ENCODE results near the gene PLEKHA5. TPM values are rescaled to one million over a fixed set of nuclear protein-coding genes. Genes with fewer than 3 reads are reported as not detected.

PLEKHA5 gene
- total RNA-seq, 4 donors from 2014 or later = 25.8 to 65.5 (median 34.1) TPM

- TF ChIP-seq POLR2AphosphoS5 (IDR thresholded peaks at IDR 0.05) = no peak
- TF ChIP-seq CTCF (IDR thresholded peaks at IDR 0.05) = no peak
- TF ChIP-seq POLR2A (IDR thresholded peaks at IDR 0.05) = no peak
- no peak for TF ChIP-seq EP300 (IDR thresholded peaks at IDR 0.05)
- no peaks in the 10 kb centered on the region for H3K36me3 ChIP-seq
- no peak overlapping the region for H3K4me3 ChIP-seq
- no peak for DNase-seq (ENCODE audit: low spot score in 2 of 2)
- H3K27me3 ChIP-seq = no peaks in the 10 kb centered on the region
- no peak overlapping the region for H3K27ac ChIP-seq
- H3K4me1 ChIP-seq = peaks cover 8% of the 10 kb centered on the region
- no peaks in the 10 kb centered on the region for H3K9me3 ChIP-seq
Observed at GRCh38 chr12:19244312-19244711, 114.8 kb downstream of the PLEKHA5 start.

DNA sequence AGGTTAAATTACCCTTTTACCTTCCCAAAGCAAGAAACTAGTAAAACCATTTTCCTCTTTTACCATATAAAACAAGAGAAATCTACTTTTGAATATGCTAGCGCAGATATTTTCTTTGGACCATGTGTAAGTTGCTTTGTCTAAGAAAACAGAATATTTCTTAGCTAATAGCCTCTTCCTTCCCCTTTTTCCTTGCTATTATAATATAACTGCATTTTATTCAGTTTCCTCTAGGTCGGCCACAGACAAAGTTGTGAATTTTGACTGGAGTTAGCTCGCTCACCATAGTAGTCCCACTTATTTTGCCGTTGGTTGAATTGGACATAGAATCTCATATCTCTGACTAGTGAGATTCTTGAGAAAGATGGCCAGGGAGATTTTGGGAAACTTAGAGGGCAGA, 115.6 kb downstream of the PLEKHA5 start:
- H3K27ac ChIP-seq = no peak overlapping the region
- 87% methylated on average over 4 of the region's 4 CpGs for WGBS
- H3K4me3 ChIP-seq = no peak overlapping the region
- H3K36me3 ChIP-seq = no peaks in the 10 kb centered on the region
- TF ChIP-seq POLR2A (IDR thresholded peaks at IDR 0.05) (no peak), EP300 (IDR thresholded peaks at IDR 0.05) (no peak), CTCF (IDR thresholded peaks at IDR 0.05) (no peak), POLR2AphosphoS5 (IDR thresholded peaks at IDR 0.05) (no peak)
- no peaks in the 10 kb centered on the region for H3K9me3 ChIP-seq
- H3K4me1 ChIP-seq = peaks cover 8% of the 10 kb centered on the region
- no peak for DNase-seq (ENCODE audit: low spot score in 2 of 2)
- no peaks in the 10 kb centered on the region for H3K27me3 ChIP-seq

DNA sequence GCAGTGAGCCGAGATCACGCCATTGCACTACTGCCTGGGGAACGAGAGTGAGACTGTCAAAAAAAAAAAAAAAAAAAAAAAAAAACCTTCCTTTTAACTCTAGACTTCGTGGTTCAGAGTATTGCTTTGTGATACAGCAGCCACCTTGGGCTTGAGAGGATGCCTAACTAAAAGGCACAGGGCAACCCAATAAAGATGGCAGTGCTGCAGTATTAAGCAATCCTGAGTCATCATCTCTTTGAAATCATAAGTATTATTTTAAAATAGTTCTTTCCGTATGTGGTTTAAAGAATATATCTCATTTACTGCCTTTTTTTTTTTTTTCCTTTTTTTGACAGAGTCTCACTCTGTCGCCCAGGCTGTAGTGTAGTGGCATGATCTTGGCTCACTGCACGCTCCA, 116.1 kb downstream of the PLEKHA5 start:
- H3K36me3 ChIP-seq = no peaks in the 10 kb centered on the region
- H3K9me3 ChIP-seq = no peaks in the 10 kb centered on the region
- no peaks in the 10 kb centered on the region for H3K27me3 ChIP-seq
- DNase-seq (ENCODE audit: low spot score in 2 of 2) = no peak
- H3K27ac ChIP-seq = no peak overlapping the region
- WGBS = 90% methylated on average over 7 of the region's 7 CpGs
- no peak for TF ChIP-seq POLR2A (IDR thresholded peaks at IDR 0.05)
- TF ChIP-seq POLR2AphosphoS5 (IDR thresholded peaks at IDR 0.05) = no peak
- TF ChIP-seq CTCF (IDR thresholded peaks at IDR 0.05) = no peak
- TF ChIP-seq EP300 (IDR thresholded peaks at IDR 0.05) = no peak
- H3K4me1 ChIP-seq = peaks cover 8% of the 10 kb centered on the region
- no peak overlapping the region for H3K4me3 ChIP-seq

GRCh38 chr12:19246933-19247332, 117.4 kb downstream of the PLEKHA5 start:
- TF ChIP-seq POLR2A (IDR thresholded peaks at IDR 0.05) = no peak
- TF ChIP-seq POLR2AphosphoS5 (IDR thresholded peaks at IDR 0.05) = no peak
- TF ChIP-seq CTCF (IDR thresholded peaks at IDR 0.05) = no peak
- TF ChIP-seq EP300 (IDR thresholded peaks at IDR 0.05) = no peak
- 85% methylated on average over 4 of the region's 4 CpGs for WGBS
- Histone ChIP-seq H3K27me3 (no peaks in the 10 kb centered on the region), H3K36me3 (no peaks in the 10 kb centered on the region), H3K27ac (no peak overlapping the region), H3K4me1 (peaks cover 8% of the 10 kb centered on the region), H3K4me3 (no peak overlapping the region), H3K9me3 (no peaks in the 10 kb centered on the region)
- no peak for DNase-seq (ENCODE audit: low spot score in 2 of 2)

DNA sequence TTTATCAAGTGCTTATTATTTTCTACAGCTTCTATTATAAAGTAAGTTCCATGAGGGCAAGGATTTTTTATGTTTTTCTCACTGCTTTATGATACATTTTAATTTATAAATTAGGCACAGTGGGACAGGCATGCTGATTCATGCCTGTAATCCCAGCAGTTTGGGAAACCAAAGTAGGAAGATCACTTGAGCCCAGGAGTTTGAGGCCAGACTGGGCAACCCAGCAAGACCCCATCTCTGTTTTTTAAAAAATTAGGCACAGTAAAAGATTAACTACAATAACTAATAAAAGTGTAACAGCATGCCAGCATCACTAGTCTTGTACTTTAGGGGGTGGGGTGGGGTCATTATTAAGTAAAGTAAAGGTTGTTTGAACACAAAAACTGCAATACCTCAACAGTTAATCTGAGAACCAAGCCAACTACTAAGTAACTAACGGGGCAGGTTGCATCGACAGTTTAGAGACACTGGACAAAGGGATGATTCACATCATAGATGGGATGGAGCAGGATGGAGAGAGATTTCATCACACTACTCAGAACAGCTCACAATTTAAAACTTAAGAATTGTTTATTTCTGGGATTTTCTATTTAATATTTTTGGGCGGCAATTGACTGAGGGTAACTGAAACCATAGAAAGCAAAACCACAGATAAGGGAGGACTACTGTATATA, 119.5 kb downstream of the PLEKHA5 start:
- H3K4me1 ChIP-seq = peaks cover 4% of the 10 kb centered on the region
- no peak overlapping the region for H3K27ac ChIP-seq
- no peak for DNase-seq (ENCODE audit: low spot score in 2 of 2)
- 69% methylated on average over 3 of the region's 3 CpGs for WGBS
- no peaks in the 10 kb centered on the region for H3K27me3 ChIP-seq
- no peaks in the 10 kb centered on the region for H3K9me3 ChIP-seq
- no peak for TF ChIP-seq POLR2AphosphoS5 (IDR thresholded peaks at IDR 0.05)
- TF ChIP-seq EP300 (IDR thresholded peaks at IDR 0.05) = no peak
- TF ChIP-seq POLR2A (IDR thresholded peaks at IDR 0.05) = no peak
- TF ChIP-seq CTCF (IDR thresholded peaks at IDR 0.05) = no peak
- H3K36me3 ChIP-seq = no peaks in the 10 kb centered on the region
- H3K4me3 ChIP-seq = no peak overlapping the region
